ENCODE data around the gene ATE1. TPM values are rescaled to one million over a fixed set of nuclear protein-coding genes. Genes with fewer than 3 reads are reported as not detected.

Gene ATE1
- total RNA-seq, 1 donor from 2014 or later, result 22.6 TPM

- no peaks in the 10 kb centered on the region for H3K79me2 ChIP-seq (ENCODE audit: insufficient read depth, low read length)
- H3K27me3 ChIP-seq (ENCODE audit: insufficient read depth, low read length), result peaks cover 2% of the 10 kb centered on the region
- H3K4me3 ChIP-seq (ENCODE audit: insufficient read depth, low read depth, low read length), result no peak overlapping the region
- no peaks in the 10 kb centered on the region for H3K36me3 Mint-ChIP-seq (ENCODE audit: low read depth, unreplicated experiment)
- no peak overlapping the region for H3K4me2 ChIP-seq (ENCODE audit: low read length)
- H3K4me3 Mint-ChIP-seq (ENCODE audit: unreplicated experiment), result no peak overlapping the region
- no peak overlapping the region for H3K27ac Mint-ChIP-seq (ENCODE audit: unreplicated experiment)
- FAIRE-seq, result no peak
- H3K36me3 ChIP-seq (ENCODE audit: insufficient read depth, low read length), result no peaks in the 10 kb centered on the region
- no peak overlapping the region for H3K9ac ChIP-seq (ENCODE audit: low read length)
- no peaks in the 10 kb centered on the region for H3K9me3 Mint-ChIP-seq (ENCODE audit: unreplicated experiment)
- H3K4me1 ChIP-seq (ENCODE audit: insufficient read depth, low read length), result no peaks in the 10 kb centered on the region
- H2AFZ ChIP-seq (ENCODE audit: low read depth, low read length), result no peak overlapping the region
- H4K20me1 ChIP-seq (ENCODE audit: insufficient read depth, low read length), result no peaks in the 10 kb centered on the region
- no peaks in the 10 kb centered on the region for H3K9me3 ChIP-seq (ENCODE audit: insufficient read depth, low read depth, low read length)
- TF ChIP-seq CTCF (IDR thresholded peaks at IDR 0.05; ENCODE audit: insufficient read depth, low read depth, low read length) (no peak), EZH2 (IDR thresholded peaks at IDR 0.05; ENCODE audit: insufficient read depth, low read length) (no peak)
- peaks cover 5% of the 10 kb centered on the region for H3K4me1 Mint-ChIP-seq (ENCODE audit: low read depth, unreplicated experiment)
- H3K27me3 Mint-ChIP-seq (ENCODE audit: low read depth, unreplicated experiment), result peaks cover 4% of the 10 kb centered on the region
- no peak overlapping the region for H3K27ac ChIP-seq (ENCODE audit: low read depth, low read length)
- no peak for DNase-seq (ENCODE audit: low read depth)
Observed at GRCh38 chr10:121739114-121739513, 188.7 kb downstream of the ATE1 start.

GRCh38 chr10:121736315-121737130 lies 191.3 kb downstream of the ATE1 start:
- no peaks in the 10 kb centered on the region for H4K20me1 ChIP-seq (ENCODE audit: insufficient read depth, low read length)
- H3K9me3 Mint-ChIP-seq (ENCODE audit: unreplicated experiment), result no peaks in the 10 kb centered on the region
- no peak overlapping the region for H3K4me2 ChIP-seq (ENCODE audit: low read length)
- H3K9me3 ChIP-seq (ENCODE audit: insufficient read depth, low read depth, low read length), result no peaks in the 10 kb centered on the region
- H3K36me3 Mint-ChIP-seq (ENCODE audit: low read depth, unreplicated experiment), result no peaks in the 10 kb centered on the region
- H3K27me3 ChIP-seq (ENCODE audit: insufficient read depth, low read length), result peaks cover 2% of the 10 kb centered on the region
- no peak overlapping the region for H2AFZ ChIP-seq (ENCODE audit: low read depth, low read length)
- H3K79me2 ChIP-seq (ENCODE audit: insufficient read depth, low read length), result no peaks in the 10 kb centered on the region
- H3K9ac ChIP-seq (ENCODE audit: low read length), result no peak overlapping the region
- TF ChIP-seq CTCF (IDR thresholded peaks at IDR 0.05; ENCODE audit: insufficient read depth, low read depth, low read length) (no peak), EZH2 (IDR thresholded peaks at IDR 0.05; ENCODE audit: insufficient read depth, low read length) (no peak)
- no peaks in the 10 kb centered on the region for H3K36me3 ChIP-seq (ENCODE audit: insufficient read depth, low read length)
- H3K4me1 Mint-ChIP-seq (ENCODE audit: low read depth, unreplicated experiment), result peaks cover 5% of the 10 kb centered on the region
- FAIRE-seq, result no peak
- H3K4me3 ChIP-seq (ENCODE audit: insufficient read depth, low read depth, low read length), result no peak overlapping the region
- no peak overlapping the region for H3K4me3 Mint-ChIP-seq (ENCODE audit: unreplicated experiment)
- H3K27me3 Mint-ChIP-seq (ENCODE audit: low read depth, unreplicated experiment), result peaks cover 12% of the 10 kb centered on the region
- H3K27ac ChIP-seq (ENCODE audit: low read depth, low read length), result no peak overlapping the region
- H3K4me1 ChIP-seq (ENCODE audit: insufficient read depth, low read length), result no peaks in the 10 kb centered on the region
- H3K27ac Mint-ChIP-seq (ENCODE audit: unreplicated experiment), result no peak overlapping the region
- no peak for DNase-seq (ENCODE audit: low read depth)

- Mint-ChIP-seq H3K27ac (ENCODE audit: unreplicated experiment) (no peak overlapping the region), H3K27me3 (ENCODE audit: low read depth, unreplicated experiment) (peaks cover 19% of the 10 kb centered on the region), H3K9me3 (ENCODE audit: unreplicated experiment) (peaks cover 2% of the 10 kb centered on the region), H3K4me3 (ENCODE audit: unreplicated experiment) (no peak overlapping the region), H3K4me1 (ENCODE audit: low read depth, unreplicated experiment) (no peaks in the 10 kb centered on the region), H3K36me3 (ENCODE audit: low read depth, unreplicated experiment) (no peaks in the 10 kb centered on the region)
- no peaks in the 10 kb centered on the region for H3K4me1 ChIP-seq (ENCODE audit: insufficient read depth, low read length)
- TF ChIP-seq CTCF (IDR thresholded peaks at IDR 0.05; ENCODE audit: insufficient read depth, low read depth, low read length) (no peak), EZH2 (IDR thresholded peaks at IDR 0.05; ENCODE audit: insufficient read depth, low read length) (no peak)
- no peaks in the 10 kb centered on the region for H3K9me3 ChIP-seq (ENCODE audit: insufficient read depth, low read depth, low read length)
- H2AFZ ChIP-seq (ENCODE audit: low read depth, low read length), result peak overlapping the region; percentile 12
- no peaks in the 10 kb centered on the region for H3K79me2 ChIP-seq (ENCODE audit: insufficient read depth, low read length)
- H3K9ac ChIP-seq (ENCODE audit: low read length), result no peak overlapping the region
- H3K27me3 ChIP-seq (ENCODE audit: insufficient read depth, low read length), result peaks cover 2% of the 10 kb centered on the region
- H3K27ac ChIP-seq (ENCODE audit: low read depth, low read length), result no peak overlapping the region
- no peak overlapping the region for H3K4me3 ChIP-seq (ENCODE audit: insufficient read depth, low read depth, low read length)
- H3K36me3 ChIP-seq (ENCODE audit: insufficient read depth, low read length), result no peaks in the 10 kb centered on the region
- no peak for DNase-seq (ENCODE audit: low read depth)
- no peaks in the 10 kb centered on the region for H4K20me1 ChIP-seq (ENCODE audit: insufficient read depth, low read length)
- FAIRE-seq, result no peak
- no peak overlapping the region for H3K4me2 ChIP-seq (ENCODE audit: low read length)
Observed at GRCh38 chr10:121735263-121735662, 192.6 kb downstream of the ATE1 start.
